ENCODE results near the gene PRKAG1. TPM values are rescaled to one million over a fixed set of nuclear protein-coding genes. Genes with fewer than 3 reads are reported as not detected.
"Not testable (repeated sequence)": the region's sequence is repeated elsewhere in the genome, so short reads cannot be mapped to it uniquely, and the experiment has no call there.

The PRKAG1 gene
- 10 to 100 TPM; 47.1 to 62.7 TPM for total RNA-seq

DNA sequence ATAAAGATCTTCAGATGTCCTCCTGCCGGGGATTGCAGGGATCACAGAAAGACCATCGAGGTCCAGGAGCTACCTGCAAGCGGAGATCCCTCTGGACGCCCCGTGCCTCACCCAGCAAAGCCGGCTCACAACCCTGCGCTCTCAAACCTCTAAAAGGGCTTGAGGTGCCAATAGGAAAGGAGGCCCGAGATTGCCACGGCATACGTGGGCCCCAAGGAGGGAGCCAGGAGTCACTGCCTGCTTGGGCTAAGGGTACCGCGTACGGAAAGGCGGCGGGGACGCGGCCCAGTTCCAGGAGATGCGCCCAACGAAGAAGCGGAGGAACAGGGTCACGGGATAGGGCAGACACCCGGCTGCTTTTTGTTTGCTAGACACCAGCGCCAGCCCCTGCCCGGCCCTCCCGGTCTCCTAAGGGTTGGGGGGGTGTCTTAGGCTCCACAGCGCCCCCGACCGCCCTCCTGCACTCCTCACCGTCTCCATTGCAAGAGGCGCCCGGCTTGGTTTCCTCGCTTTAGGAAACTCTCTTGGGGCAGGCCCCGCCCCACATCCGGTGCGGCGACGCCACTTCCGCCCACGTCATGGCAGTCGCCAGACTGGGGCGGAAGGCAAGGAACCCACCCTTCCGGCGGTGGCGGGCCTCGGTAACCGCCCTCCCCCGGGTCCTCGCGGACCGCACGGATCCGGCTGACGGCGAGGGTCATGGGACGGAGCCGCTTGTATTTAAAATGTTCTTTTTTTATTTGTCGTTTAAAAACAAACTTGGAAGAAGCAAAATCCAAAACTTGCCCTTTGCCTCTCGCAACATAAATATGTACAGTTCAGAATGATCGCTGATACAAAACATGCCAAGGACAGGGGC lies at the start of gene PRKAG1:
Gene PRKAG1, minus strand, starts transcription at position 516 of the 859 bp plus-strand sequence. Its CDS starts 36 bp downstream, at position 480.
- Mint-ChIP-seq H3K27ac (peak within 1 kb of the TSS; percentile 95), H3K27me3 (no peaks in the 10 kb centered on the region), H3K4me1 (peaks cover 16% of the 10 kb centered on the region), H3K9me3 (no peaks in the 10 kb centered on the region), H3K4me3 (peak within 1 kb of the TSS; percentile 92), H3K36me3 (ENCODE audit: low read depth) (peaks cover 56% of the 10 kb centered on the region)
- peak; percentile 95 for ATAC-seq (replicated peaks)

DNA sequence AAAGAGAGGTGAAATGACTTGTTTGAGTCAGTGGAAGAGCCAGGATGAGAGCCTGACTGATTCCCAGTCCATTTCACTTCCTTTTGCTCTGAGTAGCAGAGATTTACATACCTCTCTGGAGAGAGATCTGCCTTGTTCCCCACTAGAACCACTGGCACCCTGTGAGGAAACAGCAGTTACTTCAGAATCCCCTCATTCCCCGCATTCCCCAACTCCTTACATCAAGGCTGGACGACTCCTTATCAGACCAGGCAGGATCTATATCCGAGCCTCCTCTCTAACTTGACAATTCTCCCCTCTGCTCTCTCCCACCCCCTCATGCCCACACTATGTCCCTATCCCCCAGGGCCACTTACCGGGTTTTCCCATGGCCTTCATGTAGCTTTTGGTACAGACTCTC lies 47.5 kb upstream of the PRKAG1 start:
- Mint-ChIP-seq H3K27ac (no peak overlapping the region), H3K4me1 (peaks cover 21% of the 10 kb centered on the region), H3K36me3 (ENCODE audit: low read depth) (peaks cover 33% of the 10 kb centered on the region), H3K9me3 (no peaks in the 10 kb centered on the region), H3K27me3 (no peaks in the 10 kb centered on the region), H3K4me3 (no peak overlapping the region)
- no peak for ATAC-seq (replicated peaks)

DNA sequence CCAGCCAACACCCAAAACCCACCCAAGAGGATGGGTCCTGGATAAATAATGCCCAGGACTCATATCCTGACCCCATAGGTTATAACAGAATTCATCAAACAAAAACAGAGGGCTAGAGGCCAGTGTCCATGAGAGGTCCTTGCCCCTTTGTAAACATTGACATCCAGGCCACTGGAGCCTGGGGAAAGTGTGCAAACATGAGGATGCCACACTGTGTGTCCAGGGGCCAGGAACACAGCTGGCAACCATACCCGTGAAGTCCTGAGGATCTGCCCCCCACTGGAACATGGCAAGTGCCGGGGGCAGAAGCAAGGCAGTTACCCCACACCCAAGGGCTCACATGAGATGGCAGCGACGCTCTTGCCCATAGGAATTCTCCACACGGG lies 46.2 kb upstream of the PRKAG1 start:
- H3K27ac Mint-ChIP-seq = no peak overlapping the region
- H3K4me1 Mint-ChIP-seq = peaks cover 18% of the 10 kb centered on the region
- H3K36me3 Mint-ChIP-seq (ENCODE audit: low read depth) = peaks cover 33% of the 10 kb centered on the region
- ATAC-seq (replicated peaks) = no peak
- no peaks in the 10 kb centered on the region for H3K9me3 Mint-ChIP-seq
- H3K4me3 Mint-ChIP-seq = no peak overlapping the region
- no peaks in the 10 kb centered on the region for H3K27me3 Mint-ChIP-seq

DNA sequence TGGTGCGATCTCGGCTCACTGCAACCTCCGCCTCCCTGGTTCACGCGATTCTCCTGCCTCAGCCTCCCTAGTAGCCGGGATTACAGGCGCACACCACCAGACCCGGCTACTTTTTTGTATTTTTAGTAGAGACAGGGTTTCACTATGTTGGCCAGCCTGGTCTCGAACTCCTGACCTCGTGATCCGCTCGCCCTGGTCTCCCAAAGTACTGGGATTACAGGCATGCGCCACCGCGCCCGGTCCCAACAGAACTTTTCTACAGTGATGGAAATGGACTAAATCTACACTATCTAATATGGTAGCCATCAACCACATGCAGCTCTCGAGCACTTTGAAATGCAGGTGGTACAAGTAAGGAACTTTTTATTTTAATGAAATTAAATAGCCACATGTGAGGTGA lies 43.3 kb upstream of the PRKAG1 start:
- not testable (repeated sequence) for H3K27me3 Mint-ChIP-seq; ATAC-seq (replicated peaks); H3K9me3 Mint-ChIP-seq; H3K27ac Mint-ChIP-seq
- peaks cover 29% of the 10 kb centered on the region for H3K4me1 Mint-ChIP-seq
- H3K4me3 Mint-ChIP-seq = peak overlapping the region; percentile 95
- H3K36me3 Mint-ChIP-seq (ENCODE audit: low read depth) = peaks cover 53% of the 10 kb centered on the region

DNA sequence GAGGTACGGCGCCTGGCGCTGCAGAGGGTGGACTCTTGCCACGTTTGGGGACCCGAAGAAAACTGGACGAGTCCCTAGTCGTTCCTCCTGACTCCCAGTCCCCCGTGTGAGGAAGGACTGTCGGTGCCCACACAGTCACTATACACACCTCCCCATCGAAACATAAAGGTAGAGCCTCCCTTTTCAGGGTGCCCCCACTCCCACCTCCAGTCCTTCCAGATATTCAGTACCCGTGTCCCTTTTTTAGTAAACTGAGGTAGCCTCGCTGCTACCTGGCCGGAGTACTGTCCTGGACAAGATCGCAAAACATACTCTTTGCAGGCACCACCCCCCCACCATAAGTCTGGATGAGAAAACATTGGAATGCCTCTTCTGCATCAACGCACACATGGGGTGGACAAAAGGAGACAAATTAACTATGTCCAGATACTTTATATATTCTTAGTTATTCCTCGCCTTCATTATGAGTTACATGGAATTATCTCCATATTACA lies 42.6 kb upstream of the PRKAG1 start:
- Mint-ChIP-seq H3K36me3 (ENCODE audit: low read depth) (peaks cover 48% of the 10 kb centered on the region), H3K27me3 (no peaks in the 10 kb centered on the region), H3K4me1 (peaks cover 36% of the 10 kb centered on the region), H3K4me3 (peak overlapping the region; percentile 95), H3K27ac (peak overlapping the region; percentile 93), H3K9me3 (no peaks in the 10 kb centered on the region)
- peak; percentile 1 for ATAC-seq (replicated peaks)

DNA sequence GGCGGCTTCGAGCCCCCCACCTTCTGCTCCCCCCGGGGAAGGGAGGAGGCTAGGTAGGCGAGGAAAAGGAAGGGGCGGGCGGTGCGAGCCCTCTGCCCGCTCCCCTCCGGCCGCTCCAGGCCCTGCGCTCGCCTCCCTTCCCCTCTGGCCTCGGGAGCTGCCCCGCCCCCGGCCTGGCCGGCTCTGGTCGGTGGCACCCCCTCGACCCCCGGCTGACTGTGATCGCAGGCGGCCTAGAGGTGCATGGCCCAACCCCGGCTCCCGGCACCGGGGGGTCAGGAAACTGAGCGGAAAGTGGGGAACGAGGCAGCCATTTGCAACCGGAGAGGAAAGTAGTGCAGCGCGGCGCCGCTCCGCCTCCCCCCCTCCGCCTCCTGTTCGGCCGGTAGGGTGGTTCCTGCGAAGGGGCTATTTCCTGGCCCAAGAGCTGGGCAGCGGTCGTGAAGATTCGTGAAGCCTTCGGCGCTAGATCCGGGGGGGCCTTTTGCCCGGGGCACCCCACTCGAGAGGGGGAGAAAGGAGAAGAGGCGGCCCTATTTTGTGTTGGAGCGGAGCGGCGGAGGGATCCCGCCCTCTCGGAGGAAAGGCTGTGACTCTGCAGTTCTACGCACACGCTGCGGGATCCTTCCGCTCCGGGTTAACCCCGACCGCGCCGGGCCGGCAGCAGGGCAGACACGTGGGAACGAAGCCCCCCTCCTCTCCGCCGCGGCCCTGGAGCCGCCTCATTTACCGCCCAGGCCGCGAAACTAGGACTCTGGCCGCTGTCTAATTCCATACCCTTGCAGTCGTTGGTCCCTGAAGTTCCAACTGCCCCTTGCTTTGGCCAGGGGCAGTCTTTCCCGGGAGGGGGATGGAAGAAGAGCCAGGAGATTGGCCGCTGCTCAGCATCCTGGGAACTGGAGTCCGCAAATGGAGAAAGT lies 41.9 kb upstream of the PRKAG1 start, which contains the start of gene KMT2D:
Gene KMT2D, minus strand, starts transcription at position 558 of the 920 bp plus-strand sequence. CDS start 5,470 bp downstream, outside the sequence.
- H3K4me3 Mint-ChIP-seq = peak within 1 kb of the TSS; percentile 96
- peak; percentile 75 for ATAC-seq (replicated peaks)
- H3K9me3 Mint-ChIP-seq = no peaks in the 10 kb centered on the region
- peak within 1 kb of the TSS; percentile 93 for H3K27ac Mint-ChIP-seq
- peaks cover 43% of the 10 kb centered on the region for H3K4me1 Mint-ChIP-seq
- H3K36me3 Mint-ChIP-seq (ENCODE audit: low read depth) = peaks cover 48% of the 10 kb centered on the region
- H3K27me3 Mint-ChIP-seq = no peaks in the 10 kb centered on the region

DNA sequence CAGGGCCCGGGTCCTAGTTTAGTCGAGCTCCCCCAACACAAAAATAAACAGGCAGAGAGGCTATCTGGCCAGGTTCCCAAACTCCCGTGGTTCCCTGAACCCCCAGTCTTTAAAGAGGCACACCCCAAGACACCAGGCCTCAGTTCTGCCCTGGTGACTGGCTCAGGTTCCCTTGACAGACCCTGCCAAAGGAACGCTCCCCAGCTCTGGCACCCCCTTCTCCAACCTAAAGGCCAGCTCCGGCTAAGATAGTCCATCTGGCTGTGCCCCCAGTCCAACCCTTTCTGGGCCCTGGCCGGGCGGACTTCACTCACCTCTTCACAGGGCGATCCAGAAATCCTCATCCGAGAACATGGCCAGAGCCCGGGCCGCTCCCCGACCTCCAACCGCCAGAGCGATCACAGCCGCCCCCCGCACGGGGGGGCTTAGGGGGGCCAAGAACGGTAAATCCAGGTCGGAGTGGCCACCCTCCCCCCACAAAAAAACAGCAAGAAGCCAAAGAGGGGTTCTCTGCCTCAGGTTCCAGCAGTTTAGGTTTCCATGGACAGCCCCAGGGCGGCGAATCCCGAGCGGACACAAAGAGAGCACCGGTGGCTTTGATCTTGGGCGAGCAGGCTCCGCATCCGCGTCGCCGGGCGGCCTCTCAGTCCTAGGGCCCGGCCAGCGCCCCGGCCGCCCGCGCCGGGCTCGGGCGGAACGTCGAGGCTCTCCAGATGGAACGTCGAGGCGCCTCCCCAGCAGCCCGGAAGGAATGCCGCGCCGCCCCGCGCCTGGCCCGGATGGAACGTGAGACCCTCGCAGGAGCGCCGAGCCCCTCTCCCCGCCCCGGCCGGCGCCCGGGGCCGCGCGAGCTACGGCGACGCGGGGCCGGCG lies 41.0 kb upstream of the PRKAG1 start:
- peaks cover 50% of the 10 kb centered on the region for H3K36me3 Mint-ChIP-seq (ENCODE audit: low read depth)
- H3K9me3 Mint-ChIP-seq = no peaks in the 10 kb centered on the region
- ATAC-seq (replicated peaks) = peak; percentile 14
- H3K4me3 Mint-ChIP-seq = peak overlapping the region; percentile 96
- H3K4me1 Mint-ChIP-seq = peaks cover 53% of the 10 kb centered on the region
- no peaks in the 10 kb centered on the region for H3K27me3 Mint-ChIP-seq
- peak overlapping the region; percentile 79 for H3K27ac Mint-ChIP-seq

DNA sequence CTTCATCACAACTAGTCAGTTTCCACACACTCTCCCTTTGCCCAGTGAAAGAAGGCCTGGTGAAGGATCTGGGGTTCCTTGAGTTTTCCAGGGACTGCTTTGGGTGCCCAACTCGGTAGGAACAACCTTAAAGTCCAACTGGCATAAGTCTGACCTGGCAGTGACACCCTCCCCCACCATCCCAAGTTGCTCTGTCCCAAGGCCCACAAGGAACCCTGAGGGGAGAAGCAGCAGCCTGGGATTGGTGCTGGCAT lies 40.4 kb upstream of the PRKAG1 start:
- H3K4me1 Mint-ChIP-seq = peaks cover 50% of the 10 kb centered on the region
- peak overlapping the region; percentile 96 for H3K4me3 Mint-ChIP-seq
- H3K27me3 Mint-ChIP-seq = no peaks in the 10 kb centered on the region
- no peak for ATAC-seq (replicated peaks)
- H3K9me3 Mint-ChIP-seq = no peaks in the 10 kb centered on the region
- peak overlapping the region; percentile 79 for H3K27ac Mint-ChIP-seq
- peaks cover 52% of the 10 kb centered on the region for H3K36me3 Mint-ChIP-seq (ENCODE audit: low read depth)

DNA sequence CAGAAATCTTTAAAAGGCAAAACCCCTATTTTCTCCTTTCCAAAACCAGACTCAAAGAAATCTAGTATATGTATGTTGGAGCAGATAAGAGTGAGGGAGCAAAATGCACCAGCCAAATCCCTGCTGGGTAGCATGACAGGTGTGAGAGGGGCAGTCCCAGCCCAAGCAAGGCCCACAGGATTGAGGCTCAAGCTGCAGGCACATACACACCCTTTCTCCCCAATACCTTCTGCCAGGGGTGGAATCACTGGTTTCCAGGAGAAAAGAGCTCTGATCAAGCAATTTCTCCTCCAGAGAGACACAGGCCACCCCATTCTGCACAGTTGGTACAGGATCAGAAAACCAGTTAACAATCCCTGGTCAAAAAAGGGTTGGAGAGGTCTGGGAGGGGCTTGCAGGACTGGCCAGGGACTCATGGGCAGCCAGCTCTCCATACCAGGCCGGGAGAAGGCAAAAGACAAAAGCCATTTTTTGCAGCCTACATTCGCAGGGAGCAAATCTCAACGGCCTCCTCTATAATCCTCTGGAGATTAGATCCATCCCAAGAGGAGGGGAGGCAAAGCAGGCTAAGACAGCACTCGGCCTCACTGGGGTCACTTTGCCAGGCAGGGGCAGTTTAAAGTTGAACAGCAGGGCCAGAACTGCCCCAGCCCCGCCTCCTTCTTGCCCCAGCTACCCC lies 39.9 kb upstream of the PRKAG1 start:
- Mint-ChIP-seq H3K4me3 (peak overlapping the region; percentile 96), H3K4me1 (peaks cover 46% of the 10 kb centered on the region), H3K36me3 (ENCODE audit: low read depth) (peaks cover 54% of the 10 kb centered on the region), H3K27me3 (no peaks in the 10 kb centered on the region), H3K27ac (peak overlapping the region; percentile 79), H3K9me3 (no peaks in the 10 kb centered on the region)
- ATAC-seq (replicated peaks) = no peak

DNA sequence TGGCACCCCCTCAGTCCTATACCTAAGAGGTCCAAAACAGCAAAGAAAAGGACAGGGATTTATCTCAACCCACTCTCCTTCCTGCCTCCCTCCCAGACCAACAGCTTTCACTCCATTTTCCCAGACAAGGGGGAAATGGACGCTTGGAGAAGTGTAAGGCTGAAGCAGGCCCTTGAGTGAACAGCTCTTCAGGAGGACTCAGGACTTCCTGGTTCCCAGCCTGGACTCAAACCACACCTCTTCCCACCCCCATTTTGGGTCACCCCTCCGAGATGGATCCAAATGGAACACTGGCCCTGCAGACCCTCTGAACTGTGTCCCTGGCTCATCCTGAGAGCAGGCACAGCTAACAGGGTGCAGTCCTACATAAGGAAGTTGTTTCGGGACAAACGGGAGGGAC lies 39.3 kb upstream of the PRKAG1 start:
- H3K4me1 Mint-ChIP-seq = peaks cover 46% of the 10 kb centered on the region
- no peaks in the 10 kb centered on the region for H3K9me3 Mint-ChIP-seq
- peaks cover 60% of the 10 kb centered on the region for H3K36me3 Mint-ChIP-seq (ENCODE audit: low read depth)
- no peaks in the 10 kb centered on the region for H3K27me3 Mint-ChIP-seq
- peak overlapping the region; percentile 96 for H3K4me3 Mint-ChIP-seq
- no peak for ATAC-seq (replicated peaks)
- H3K27ac Mint-ChIP-seq = peak overlapping the region; percentile 79

DNA sequence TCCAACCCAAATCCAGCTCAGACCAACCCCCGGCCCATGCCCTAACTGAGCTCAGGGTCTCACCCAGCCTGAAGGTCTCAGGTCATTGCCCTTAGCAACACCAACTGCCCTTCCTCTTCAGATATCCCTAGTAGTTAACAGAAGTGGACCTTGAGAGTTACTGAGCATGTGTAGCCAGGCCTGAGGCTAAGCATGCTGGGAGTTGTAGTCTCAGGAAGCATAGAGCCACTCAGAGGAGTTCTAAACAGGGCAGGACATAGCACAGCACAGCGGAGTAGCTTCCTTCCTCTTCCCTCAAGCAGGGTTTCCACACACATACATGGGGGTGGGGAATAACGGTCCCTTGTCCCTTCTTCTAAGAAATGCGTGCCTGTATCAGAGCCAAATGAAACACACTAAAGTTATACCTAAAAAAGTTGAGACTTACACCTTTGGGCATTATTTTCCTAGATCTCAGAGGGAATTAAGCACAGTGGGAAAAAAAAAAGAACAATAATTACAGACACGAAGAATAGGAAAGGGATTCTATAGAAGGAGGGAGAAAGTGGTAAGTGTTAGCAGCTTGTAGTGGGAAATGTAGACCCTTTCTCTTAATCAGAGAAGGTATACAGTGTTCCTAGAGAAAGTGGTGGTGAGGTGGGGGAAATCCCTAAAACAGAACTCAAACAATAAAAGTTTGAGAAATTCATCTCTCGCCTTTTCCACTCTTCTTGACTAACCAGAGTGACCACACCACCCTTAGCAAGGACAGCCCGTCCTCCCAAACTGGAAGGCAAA lies 37.6 kb upstream of the PRKAG1 start:
- no peaks in the 10 kb centered on the region for H3K9me3 Mint-ChIP-seq
- H3K4me3 Mint-ChIP-seq = peak overlapping the region; percentile 96
- no peaks in the 10 kb centered on the region for H3K27me3 Mint-ChIP-seq
- H3K27ac Mint-ChIP-seq = peak overlapping the region; percentile 79
- ATAC-seq (replicated peaks) = peak; percentile 74
- peaks cover 48% of the 10 kb centered on the region for H3K4me1 Mint-ChIP-seq
- peaks cover 77% of the 10 kb centered on the region for H3K36me3 Mint-ChIP-seq (ENCODE audit: low read depth)

DNA sequence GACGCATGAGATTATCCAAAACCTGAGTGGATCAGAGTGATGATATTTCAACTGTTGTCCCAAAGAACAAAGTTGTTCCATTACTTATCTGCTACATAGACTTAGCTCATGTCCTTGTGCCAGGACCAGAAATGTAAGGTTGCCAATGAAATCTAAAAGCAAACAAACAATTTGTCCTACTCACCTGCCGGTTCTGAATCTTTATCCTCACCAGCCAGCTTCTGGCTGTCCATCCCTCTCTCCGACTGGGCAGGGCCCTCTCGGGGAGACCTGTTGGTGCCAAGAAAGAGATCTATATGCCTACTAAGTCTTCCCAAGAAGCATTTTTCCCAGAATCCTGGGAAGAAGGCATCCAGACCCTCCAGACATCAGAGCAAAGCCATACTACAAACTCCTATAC lies 36.5 kb upstream of the PRKAG1 start:
- Mint-ChIP-seq H3K9me3 (no peaks in the 10 kb centered on the region), H3K27ac (peak overlapping the region; percentile 79), H3K4me1 (peaks cover 46% of the 10 kb centered on the region), H3K4me3 (no peak overlapping the region), H3K27me3 (no peaks in the 10 kb centered on the region), H3K36me3 (ENCODE audit: low read depth) (peaks cover 88% of the 10 kb centered on the region)
- no peak for ATAC-seq (replicated peaks)

DNA sequence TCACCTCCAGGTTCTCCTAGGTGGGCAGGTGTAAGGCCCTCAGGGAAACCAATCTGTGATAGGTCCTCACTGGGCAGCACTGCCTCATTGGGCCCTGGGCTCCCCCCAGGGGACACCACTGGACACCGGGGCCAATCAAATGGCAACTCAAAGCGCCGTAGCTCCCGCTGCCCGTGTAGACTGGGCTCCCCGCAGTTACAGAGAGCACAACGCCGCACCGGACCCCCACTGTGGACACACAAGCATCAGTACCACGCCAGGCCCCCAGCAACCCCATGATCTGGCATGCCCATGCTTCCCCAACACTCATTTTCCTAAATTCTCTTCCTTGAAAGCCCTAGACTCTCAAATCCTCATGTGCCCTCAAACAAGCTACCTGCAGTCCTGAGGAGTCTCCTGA lies 35.9 kb upstream of the PRKAG1 start:
- Mint-ChIP-seq H3K9me3 (no peaks in the 10 kb centered on the region), H3K27ac (peak overlapping the region; percentile 79), H3K36me3 (ENCODE audit: low read depth) (peaks cover 92% of the 10 kb centered on the region), H3K4me3 (no peak overlapping the region), H3K27me3 (no peaks in the 10 kb centered on the region), H3K4me1 (peaks cover 46% of the 10 kb centered on the region)
- ATAC-seq (replicated peaks) = no peak

All from activated T-helper 17 cell treated with anti-CD3 and anti-CD28 coated beads, Interleukin-2, amount 50 U/mL, for 72 hours (primary cell).